ENCODE results near the gene KRTAP21-3. TPM values are rescaled to one million over a fixed set of nuclear protein-coding genes. Genes with fewer than 3 reads are reported as not detected.
A peak's percentile ranks its signal among the peaks of the same experiment; 100 is the strongest.

The KRTAP21-3 gene
- total and polyA plus RNA-seq, 10 of the 15 experiments (the other 5 are each of a cell fraction or from before 2014, with no cell fraction given): not detected

- TF ChIP-seq SKIL (IDR thresholded peaks at IDR 0.05; ENCODE audit: low read depth, poor library complexity, severe bottlenecking): peak; percentile 18
- peak; percentile 51 for TF ChIP-seq MEF2B (IDR thresholded peaks at IDR 0.05; ENCODE audit: partially characterized antibody, poor library complexity, severe bottlenecking)
- no peak for TF ChIP-seq SIN3A (IDR thresholded peaks at IDR 0.05; ENCODE audit: low read depth, low read length)
- no peak for TF ChIP-seq SMAD5 (IDR thresholded peaks at IDR 0.05; ENCODE audit: low read depth)
- TF ChIP-seq TAF1 (IDR thresholded peaks at IDR 0.05; ENCODE audit: borderline replicate concordance, low read depth, low read length): no peak
- peak; percentile 72 for TF ChIP-seq BMI1 (IDR thresholded peaks at IDR 0.05; ENCODE audit: borderline replicate concordance)
- TF ChIP-seq KDM1A (IDR thresholded peaks at IDR 0.05; ENCODE audit: borderline replicate concordance): no peak
- TF ChIP-seq SUPT20H (IDR thresholded peaks at IDR 0.05; ENCODE audit: borderline replicate concordance, control insufficient read depth, low read depth, low read length): no peak
- TF ChIP-seq NFIC (IDR thresholded peaks at IDR 0.05; ENCODE audit: low read depth, low read length): peak; percentile 50; the same call in 1 of the 2 replicates
- no peak for TF ChIP-seq SIX5 (IDR thresholded peaks at IDR 0.05; ENCODE audit: low read depth, low read length, severe bottlenecking)
- TF ChIP-seq NFXL1 (IDR thresholded peaks at IDR 0.05; ENCODE audit: borderline replicate concordance): no peak
- peak; percentile 74 for TF ChIP-seq JUNB (IDR thresholded peaks at IDR 0.05)
- no peak for TF ChIP-seq YY1 (IDR thresholded peaks at IDR 0.05; ENCODE audit: low read depth, low read length)
- no peak for TF ChIP-seq POLR2AphosphoS2 (IDR thresholded peaks at IDR 0.05; ENCODE audit: low read depth, low read length)
- TF ChIP-seq E2F8 (IDR thresholded peaks at IDR 0.05; ENCODE audit: low read depth, partially characterized antibody): no peak
- peak; percentile 77 to 84 for TF ChIP-seq EP300 (IDR thresholded peaks at IDR 0.05; ENCODE audit: borderline replicate concordance in 1 of 2, control insufficient read depth in 1 of 2, low read depth in 2 of 2, low read length in 2 of 2)
- no peak for TF ChIP-seq YBX1 (IDR thresholded peaks at IDR 0.05)
- no peak for TF ChIP-seq ETV6 (conservative IDR thresholded peaks at IDR 0.05 in 1 of 2, IDR thresholded peaks at IDR 0.05 in 1 of 2; ENCODE audit: borderline replicate concordance in 1 of 2, low read depth in 1 of 2)
- TF ChIP-seq ZBTB40 (IDR thresholded peaks at IDR 0.05; ENCODE audit: borderline replicate concordance): no peak
Measured at GRCh38 chr21:30718239-30718909, at the start of gene KRTAP21-3 (continued).

Measured in GM12878 (cell line).